ENCODE measurements around the gene NT5C3A. TPM values are rescaled to one million over a fixed set of nuclear protein-coding genes. Genes with fewer than 3 reads are reported as not detected.

Gene NT5C3A
- total and polyA plus RNA-seq, 2 of the 13 experiments (the other 11 are each of a cell fraction or from before 2014, with no cell fraction given), result 16.9 to 34.0 TPM

- Histone ChIP-seq H3K9ac (ENCODE audit: insufficient read depth, low read depth, low read length) (no peak overlapping the region), H3K4me1 (ENCODE audit: insufficient read depth, low read length) (peaks cover 13% of the 10 kb centered on the region; the same call in 1 of the 2 replicates), H3K27me3 (ENCODE audit: control insufficient read depth in 1 of 2, insufficient read depth in 2 of 2, low read length in 2 of 2) (peaks cover 0 to 13% of the 10 kb centered on the region in 2 experiments; a peak in 2 of 5 replicates), H3K36me3 (replicated peaks in 1 of 2; ENCODE audit: control insufficient read depth in 1 of 2, insufficient read depth in 2 of 2, low read length in 2 of 2) (no peaks in the 10 kb centered on the region), H4K20me1 (ENCODE audit: insufficient read depth, low read length) (no peaks in the 10 kb centered on the region), H3K4me3 (replicated peaks in 1 of 3; ENCODE audit: insufficient read depth in 1 of 3, low read depth in 2 of 3, low read length in 3 of 3) (no peak overlapping the region), H3K27ac (ENCODE audit: extremely low read length, insufficient read depth, low read length) (no peak overlapping the region), H3K4me2 (ENCODE audit: low read depth, low read length) (no peak overlapping the region), H2AFZ (ENCODE audit: low read length) (no peak overlapping the region), H3K79me2 (ENCODE audit: insufficient read depth, low read length) (no peaks in the 10 kb centered on the region), H3K9me3 (ENCODE audit: low read length) (no peaks in the 10 kb centered on the region)
- DNase-seq (ENCODE audit: low spot score) (no peak), FAIRE-seq (no peak), ATAC-seq (no peak)
- in situ Hi-C loops (cut with HindIII; ENCODE audit: extremely low pct_ligation_motif_present, low pct_unique_long_range_greater_than_20kb) (no loop called here), intact Hi-C loops (cut with micrococcal nuclease; ENCODE audit: unreplicated experiment) (no loop called here)
- TF ChIP-seq AGO1 (IDR thresholded peaks at IDR 0.05; ENCODE audit: low read depth, low read length, poor library complexity, severe bottlenecking) (no peak), SOX13 (IDR thresholded peaks at IDR 0.05) (no peak), SOX13 (CRISPR knock-in tag; conservative IDR thresholded peaks at IDR 0.05 in 1 of 2, IDR thresholded peaks at IDR 0.05 in 1 of 2) (no peak), SP5 (CRISPR knock-in tag; IDR thresholded peaks at IDR 0.05; ENCODE audit: borderline replicate concordance, low read depth) (no peak)
- ChIA-PET CTCF (ENCODE audit: low intra/inter-chr PET ratio, low total read pairs) (no interaction called here), POLR2A (interaction anchor here (1.2 kb wide), 1 partner anchor 14 kb away, joined by 3 read pairs; no protein-coding TSS in a partner anchor)
- no TSS peak for BruUV-seq (replicated peaks)
- WGBS (ENCODE audit: low lambda C conversion rate), result 11% methylated on average over 3 of the region's 3 CpGs
Measured at GRCh38 chr7:33076737-33077136, 14.2 kb upstream of the NT5C3A start.

GRCh38 chr7:33075818-33076518 lies 13.4 kb upstream of the NT5C3A start:
- Histone ChIP-seq H3K9ac (ENCODE audit: insufficient read depth, low read depth, low read length) (no peak overlapping the region), H3K4me1 (ENCODE audit: insufficient read depth, low read length) (peaks cover 13% of the 10 kb centered on the region; the same call in 1 of the 2 replicates), H3K4me2 (ENCODE audit: low read depth, low read length) (no peak overlapping the region), H3K79me2 (ENCODE audit: insufficient read depth, low read length) (no peaks in the 10 kb centered on the region), H3K27ac (ENCODE audit: extremely low read length, insufficient read depth, low read length) (no peak overlapping the region), H3K4me3 (replicated peaks in 1 of 3; ENCODE audit: insufficient read depth in 1 of 3, low read depth in 2 of 3, low read length in 3 of 3) (no peak overlapping the region), H4K20me1 (ENCODE audit: insufficient read depth, low read length) (no peaks in the 10 kb centered on the region), H3K27me3 (ENCODE audit: control insufficient read depth in 1 of 2, insufficient read depth in 2 of 2, low read length in 2 of 2) (peaks cover 0 to 13% of the 10 kb centered on the region in 2 experiments; a peak in 2 of 5 replicates), H2AFZ (ENCODE audit: low read length) (no peak overlapping the region), H3K36me3 (replicated peaks in 1 of 2; ENCODE audit: control insufficient read depth in 1 of 2, insufficient read depth in 2 of 2, low read length in 2 of 2) (no peaks in the 10 kb centered on the region), H3K9me3 (ENCODE audit: low read length) (0 out of 2 replicates have a peak, but pooled peaks cover 7% of the 10 kb centered on the region)
- DNase-seq (ENCODE audit: low spot score) (no peak), FAIRE-seq (no peak), ATAC-seq (no peak)
- WGBS (ENCODE audit: low lambda C conversion rate), result 19% methylated on average over 3 of the region's 3 CpGs
- in situ Hi-C loops (cut with HindIII; ENCODE audit: extremely low pct_ligation_motif_present, low pct_unique_long_range_greater_than_20kb), result no loop called here
- POLR2A ChIA-PET, result no interaction called here
- BruUV-seq (replicated peaks), result no TSS peak
- intact Hi-C loops (cut with micrococcal nuclease; ENCODE audit: unreplicated experiment), result no loop called here
- CTCF ChIA-PET (ENCODE audit: low intra/inter-chr PET ratio, low total read pairs), result no interaction called here
- TF ChIP-seq REL (CRISPR knock-in tag; conservative IDR thresholded peaks at IDR 0.05), result no peak
- TF ChIP-seq ARID5B (CRISPR knock-in tag; IDR thresholded peaks at IDR 0.05), result no peak
- TF ChIP-seq ZNF687 (CRISPR knock-in tag; IDR thresholded peaks at IDR 0.05), result no peak

Data from HepG2 (cell line).